NCI-H2081 (cell line): ENCODE results near the gene CKS1B.

ENCODE experiments used
- DNase-seq, 2 experiments: peaks; one replicate each; lab custom pipeline; 2025; lab: John Stamatoyannopoulos, UW

The CKS1B gene

DNA sequence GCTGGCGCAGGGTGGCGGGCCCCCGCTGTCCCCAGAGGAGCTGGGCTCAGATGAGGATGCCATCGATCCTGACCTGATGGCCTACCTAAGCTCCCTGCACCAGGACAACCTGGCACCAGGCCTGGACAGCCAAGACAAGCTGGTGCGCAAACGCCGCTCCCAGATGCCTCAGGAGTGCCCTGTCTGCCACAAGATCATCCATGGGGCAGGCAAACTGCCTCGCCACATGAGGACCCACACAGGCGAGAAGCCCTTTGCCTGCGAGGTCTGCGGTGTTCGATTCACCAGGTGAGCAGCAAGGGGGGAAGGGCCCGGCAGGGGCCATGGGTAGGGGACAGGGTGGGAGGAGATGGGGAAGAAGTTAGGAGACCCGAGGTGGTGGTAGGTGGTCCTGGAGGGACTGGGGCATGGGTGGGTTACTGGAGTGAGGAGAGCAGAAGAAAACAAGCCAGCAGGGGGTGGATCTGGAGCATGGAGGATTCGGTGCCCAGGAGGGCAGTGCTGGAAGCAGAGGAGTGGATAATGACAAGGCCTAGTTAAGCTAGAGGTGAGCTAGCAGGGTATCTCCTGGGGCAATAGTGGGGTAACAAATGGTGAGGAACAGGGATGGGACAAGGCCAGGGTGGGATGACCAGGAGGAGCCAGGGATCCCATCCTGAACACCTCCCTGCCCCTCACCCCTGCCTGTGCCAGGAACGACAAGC lies 41.2 kb downstream of the CKS1B start:
- no peak for DNase-seq

DNA sequence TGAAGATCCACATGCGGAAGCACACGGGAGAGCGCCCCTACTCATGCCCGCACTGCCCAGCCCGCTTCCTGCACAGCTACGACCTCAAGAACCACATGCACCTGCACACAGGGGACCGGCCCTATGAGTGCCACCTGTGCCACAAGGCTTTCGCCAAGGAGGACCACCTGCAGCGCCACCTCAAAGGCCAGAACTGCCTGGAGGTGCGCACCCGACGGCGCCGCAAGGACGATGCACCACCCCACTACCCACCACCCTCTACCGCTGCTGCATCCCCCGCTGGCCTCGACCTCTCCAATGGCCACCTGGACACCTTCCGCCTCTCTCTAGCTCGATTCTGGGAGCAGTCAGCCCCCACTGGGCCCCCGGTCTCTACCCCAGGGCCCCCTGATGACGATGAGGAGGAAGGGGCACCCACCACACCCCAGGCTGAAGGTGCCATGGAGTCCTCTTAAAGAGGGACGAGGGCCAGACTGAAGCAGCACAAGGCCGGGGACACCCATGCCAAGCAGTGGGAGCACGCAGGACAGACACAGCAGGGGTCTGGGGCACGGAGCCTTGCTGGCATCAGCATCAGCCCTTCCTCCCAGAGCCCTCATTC lies 41.9 kb downstream of the CKS1B start:
- DNase-seq = no peak

DNA sequence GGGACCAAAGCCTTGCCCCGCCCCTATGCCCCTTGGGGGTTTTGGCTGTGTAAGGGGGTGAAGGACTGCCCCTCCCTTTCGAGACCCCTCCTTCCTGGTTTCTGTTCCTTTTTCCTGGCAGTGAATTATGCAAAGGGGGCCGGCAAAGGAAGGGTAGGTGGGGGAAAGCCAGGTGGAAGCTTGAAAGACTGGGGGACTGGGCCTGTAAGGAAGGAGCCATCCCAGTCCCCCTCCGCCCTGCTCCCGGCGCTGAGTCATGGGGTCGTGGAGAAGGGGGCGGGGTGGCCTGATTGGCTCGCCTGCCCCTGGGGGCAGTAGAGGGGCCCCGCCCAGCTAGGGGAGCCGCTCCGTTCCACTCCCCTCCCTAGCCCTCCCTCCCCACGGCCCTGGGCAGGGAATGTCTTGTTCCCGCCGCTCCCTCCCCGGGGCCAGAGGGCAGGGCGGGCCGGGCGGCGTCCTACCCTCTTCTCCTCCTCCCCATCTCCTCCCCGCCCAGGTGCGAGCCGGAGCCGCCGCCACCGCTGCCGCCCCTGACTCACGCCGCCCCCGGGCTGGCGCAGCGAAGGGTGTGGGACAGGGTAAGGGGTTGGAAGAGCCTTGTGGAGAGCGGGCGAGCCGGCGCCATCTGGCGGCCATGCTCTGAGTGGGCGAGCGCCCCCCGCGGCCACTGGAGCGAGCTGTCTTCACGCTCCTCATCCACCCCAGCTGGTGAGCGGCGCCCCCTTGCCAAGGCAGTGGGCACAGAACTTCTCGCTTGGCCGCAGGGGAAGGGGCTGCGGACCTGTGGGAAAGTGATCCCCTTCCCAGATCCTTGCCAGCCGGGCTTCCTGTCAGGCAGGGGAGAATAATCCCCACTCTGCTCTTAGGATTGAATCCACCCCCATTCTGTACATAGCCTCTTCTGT lies 42.8 kb downstream of the CKS1B start:
- DNase-seq = peak; percentile 71 to 74

DNA sequence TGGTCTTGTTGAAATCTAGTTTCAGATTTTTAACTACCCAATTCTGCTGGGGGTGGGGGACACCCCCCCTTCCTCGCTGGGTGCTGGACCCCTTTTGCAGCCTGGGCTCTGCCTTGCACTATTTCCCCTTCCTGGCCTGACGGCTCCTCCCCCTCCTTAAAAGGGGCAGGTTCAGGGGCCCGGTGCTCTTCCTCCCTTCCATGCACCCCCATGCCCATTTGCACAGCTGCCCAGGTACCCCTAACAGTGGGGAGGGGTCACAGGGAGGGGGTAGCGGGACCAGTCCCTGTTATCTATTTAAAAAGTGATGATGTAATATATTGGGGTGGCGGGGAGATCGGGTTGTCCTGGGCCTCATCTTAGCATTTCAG lies 43.5 kb downstream of the CKS1B start:
- no peak for DNase-seq

DNA sequence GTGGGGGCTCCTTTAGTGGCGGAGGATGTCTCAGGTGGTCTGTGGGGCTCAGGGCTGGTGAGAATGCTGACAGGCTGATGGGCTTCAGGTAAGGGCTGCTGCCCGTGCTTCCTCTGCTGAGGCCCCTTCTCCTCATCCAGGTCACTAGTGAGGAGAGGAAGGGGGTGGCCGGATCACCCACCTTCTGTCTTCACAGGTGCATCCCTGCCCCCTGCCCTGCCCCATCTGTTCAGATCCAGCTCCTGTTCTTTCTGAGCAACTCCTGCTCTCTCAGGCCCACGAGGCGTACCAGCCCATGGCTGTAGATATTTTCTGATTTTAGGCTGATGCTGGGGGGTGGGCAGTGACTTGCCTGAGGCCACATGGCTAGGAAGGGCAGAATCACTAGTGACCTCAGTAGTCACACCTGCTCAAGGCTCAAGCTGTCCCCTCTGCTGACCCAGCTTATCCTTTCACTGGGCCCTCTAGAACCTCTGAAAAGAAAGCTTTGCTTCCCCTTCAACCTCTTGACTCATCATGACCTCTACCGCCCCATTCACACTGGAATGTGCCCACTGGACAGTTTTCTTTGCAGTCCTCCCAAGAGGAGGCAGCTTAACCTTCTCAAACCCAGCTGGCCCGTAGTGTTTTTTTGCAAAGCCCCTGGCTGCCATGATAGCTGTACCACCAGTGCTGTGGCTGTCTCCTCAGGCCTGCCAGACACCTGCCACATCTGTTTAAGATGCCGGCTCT lies 44.3 kb downstream of the CKS1B start:
- no peak for DNase-seq

DNA sequence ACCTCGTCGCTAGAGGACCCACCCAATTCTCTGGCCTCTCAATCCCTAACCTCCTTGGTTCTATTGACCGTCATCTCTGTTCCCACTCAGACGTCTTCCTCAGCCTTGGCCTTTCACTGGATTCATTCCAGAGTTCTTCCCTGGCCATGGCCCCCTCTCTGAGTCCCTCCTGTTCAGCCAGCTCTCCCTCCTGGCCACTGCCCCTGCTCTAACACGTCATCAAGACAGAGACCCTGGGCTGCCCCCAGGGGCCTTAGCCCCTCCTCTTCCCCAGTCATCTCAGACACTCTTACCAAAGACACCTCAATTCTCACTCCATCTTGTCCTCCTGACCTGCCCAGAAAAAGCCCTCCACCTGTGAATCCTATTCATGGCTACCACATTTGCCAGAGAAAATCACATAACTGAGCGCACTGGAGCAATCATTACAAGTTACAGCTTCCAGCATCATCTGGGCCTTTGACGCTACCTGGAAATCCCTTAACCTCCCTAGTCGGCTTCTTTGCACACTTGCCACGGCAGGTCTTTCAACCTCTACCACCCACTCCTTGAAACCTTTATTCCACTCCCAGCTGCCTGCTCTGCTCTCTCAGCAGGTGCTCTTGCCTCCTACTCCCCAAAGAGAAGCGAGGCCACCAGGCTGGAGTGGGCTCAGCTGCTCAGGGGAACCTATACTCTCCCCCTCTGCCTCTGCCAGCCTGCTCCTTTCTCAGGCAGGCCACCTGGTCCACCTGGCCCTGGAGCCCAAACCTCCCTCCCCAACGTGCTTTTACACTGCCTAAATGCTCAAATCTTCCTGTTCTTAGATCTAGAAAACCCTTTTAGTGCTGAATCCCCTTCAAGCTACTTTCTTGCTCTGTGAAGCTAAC lies 45.1 kb downstream of the CKS1B start:
- no peak for DNase-seq

DNA sequence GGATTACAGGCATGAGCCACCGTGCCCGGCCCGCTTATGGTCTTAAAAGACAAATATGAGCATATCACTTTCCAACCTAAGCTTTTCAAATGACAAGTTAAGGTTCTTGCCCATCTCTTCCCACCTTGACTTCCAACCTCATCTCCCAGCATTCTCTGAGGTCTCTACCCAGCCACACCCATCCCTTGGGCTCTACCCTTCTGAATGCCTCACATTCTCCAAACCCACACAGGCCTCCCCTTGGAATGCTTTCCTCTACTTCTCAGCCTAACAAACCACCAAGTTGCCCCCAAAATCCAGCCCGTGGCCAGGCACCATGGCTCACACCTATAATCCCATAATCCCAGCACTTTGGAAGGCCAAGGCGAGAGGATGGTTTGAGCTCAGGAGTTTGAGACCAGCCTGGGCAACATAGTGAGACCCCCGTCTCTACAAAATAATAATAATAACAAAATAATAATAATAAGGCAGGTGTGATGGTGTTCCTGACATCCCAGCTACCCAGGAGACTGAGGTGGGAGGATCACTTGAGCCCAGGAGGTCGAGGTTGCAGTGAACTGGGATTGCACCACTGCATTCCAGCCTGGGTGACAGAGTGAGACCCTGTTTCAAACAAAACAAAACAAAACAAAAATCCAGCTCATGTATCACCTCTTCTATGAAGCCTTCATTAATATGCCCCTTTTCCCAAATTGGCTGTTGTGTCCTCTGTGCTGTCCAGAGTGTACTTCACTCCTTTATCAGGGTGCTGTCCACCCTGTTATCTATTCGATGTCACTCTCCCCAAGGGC lies 47.9 kb downstream of the CKS1B start:
- no peak for DNase-seq

DNA sequence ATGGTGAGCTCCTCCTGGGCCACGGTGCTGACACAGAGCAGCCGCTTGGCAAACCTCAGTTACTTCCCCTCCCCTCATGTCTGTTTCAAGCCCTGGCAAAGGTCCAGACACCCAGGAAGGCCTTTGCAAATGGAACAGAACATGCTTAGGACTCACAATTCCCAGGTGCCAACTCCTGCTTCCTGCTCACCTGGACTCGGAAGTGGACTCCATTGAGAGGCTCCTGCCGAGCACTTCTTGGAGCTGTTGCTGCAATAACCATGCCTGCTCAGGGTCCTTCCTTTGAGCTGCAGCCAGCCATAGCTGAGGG lies 48.4 kb downstream of the CKS1B start:
- DNase-seq = peak; percentile 20 to 62

DNA sequence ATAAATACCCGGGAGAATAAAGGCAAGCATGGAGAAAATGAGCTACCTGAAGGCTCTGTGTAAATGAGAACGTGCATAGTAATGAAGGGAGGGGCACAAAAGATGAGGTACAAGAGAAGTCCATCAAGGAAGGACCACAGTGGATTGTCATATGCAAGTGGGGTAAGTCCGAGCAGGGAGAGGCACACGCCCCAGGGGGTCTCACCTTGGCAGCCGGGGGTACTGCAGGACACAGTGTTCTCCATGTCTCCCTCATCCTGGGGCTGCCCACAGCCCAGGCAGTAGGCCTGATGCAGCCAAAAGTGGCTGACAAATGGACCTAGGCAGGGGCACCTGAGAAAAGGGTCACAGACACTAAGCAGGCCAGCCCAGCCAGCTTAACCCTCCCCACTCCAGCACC lies 49.1 kb downstream of the CKS1B start:
- no peak for DNase-seq

DNA sequence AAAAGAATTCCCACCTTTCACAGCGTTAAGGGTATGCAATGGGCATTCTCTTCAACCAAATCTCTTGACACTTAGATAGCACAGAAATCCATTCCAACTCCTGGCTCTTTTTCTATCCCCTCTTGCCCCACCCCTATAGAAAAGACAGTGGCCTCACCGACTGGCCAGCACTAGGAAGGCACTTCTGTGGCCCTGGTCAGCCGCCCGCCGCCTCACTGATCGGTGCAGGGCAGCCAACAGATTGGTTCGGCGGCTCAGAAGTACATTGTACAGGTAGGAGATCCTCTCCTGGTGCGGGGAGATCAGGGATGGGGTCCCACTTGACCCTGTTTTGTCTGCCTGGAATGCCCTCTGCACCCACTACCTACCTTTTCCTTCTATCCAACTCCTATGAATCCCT lies 49.8 kb downstream of the CKS1B start:
- DNase-seq = no peak

DNA sequence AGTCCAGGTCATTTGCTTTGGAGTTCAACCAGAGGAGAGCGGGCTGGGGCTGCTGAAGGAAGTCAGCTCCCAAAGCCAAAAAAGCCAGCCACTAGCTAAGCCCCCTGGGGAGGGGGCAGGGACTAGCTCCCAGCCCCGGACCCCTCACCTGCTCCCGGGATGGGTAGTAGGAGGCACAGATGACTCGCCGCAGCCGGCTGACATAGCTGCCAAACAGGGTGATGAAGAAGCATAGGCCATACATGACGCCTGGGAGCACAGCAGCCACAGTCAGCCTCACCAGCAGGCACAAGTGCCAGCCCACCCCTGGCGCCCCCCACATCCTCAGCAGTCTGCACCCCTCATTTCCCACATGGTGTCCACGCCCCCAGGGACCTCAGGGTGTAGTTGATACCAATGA lies 51.7 kb downstream of the CKS1B start:
- DNase-seq = no peak

DNA sequence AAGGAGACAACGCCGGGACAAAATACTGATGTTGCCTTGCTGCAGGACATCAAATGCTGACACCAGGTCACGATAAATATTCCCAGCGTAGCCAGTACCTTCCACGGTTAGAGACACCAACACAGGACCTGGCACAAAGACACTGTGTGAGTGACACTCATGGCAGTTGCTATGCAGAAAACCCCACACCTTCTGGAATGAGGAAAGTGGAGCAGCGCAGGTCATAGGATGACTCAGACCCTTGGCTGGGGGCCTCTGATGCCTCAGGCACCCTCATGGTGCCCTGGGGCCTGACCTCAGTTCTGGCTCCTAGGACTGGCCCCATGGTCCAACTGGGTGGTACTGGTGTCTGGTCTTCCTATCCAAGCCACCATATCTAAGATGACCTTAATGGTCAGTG lies 52.1 kb downstream of the CKS1B start:
- DNase-seq = no peak
